GM11168 (cell line): ENCODE results near the gene PDF.

Experiments
- in situ Hi-C: fragments of 300-500 bp; cut with MboI; formaldehyde crosslinking; loops from one replicate; pipeline ENCODE4 v1.12.0; 2022; ENCODE audit warnings: low sequenced_read_pairs; ENCODE audit not compliant: unreplicated experiment

The PDF gene

GRCh38 chr16:69291657-69292056 lies 38.7 kb downstream of the PDF start:
- in situ Hi-C loops: loop anchor here (25.0 kb wide), 1 partner anchor 429 kb away; no protein-coding TSS in a partner anchor

- in situ Hi-C loops: loop anchor here (5.0 to 25.0 kb wide), 2 partner anchors 135 to 425 kb away; no protein-coding TSS in a partner anchor
Measured at GRCh38 chr16:69286941-69287713, 43.3 kb downstream of the PDF start.

GRCh38 chr16:69285240-69285639 lies 45.1 kb downstream of the PDF start:
- in situ Hi-C loops: loop anchor here (5.0 to 25.0 kb wide), 2 partner anchors 133 to 423 kb away; no protein-coding TSS in a partner anchor

GRCh38 chr16:69283851-69284250 lies 46.5 kb downstream of the PDF start:
- in situ Hi-C loops: loop anchor here (25.0 kb wide), 1 partner anchor 422 kb away; no protein-coding TSS in a partner anchor

GRCh38 chr16:69277413-69277812 lies 53.0 kb downstream of the PDF start:
- in situ Hi-C loops: loop anchor here (25.0 kb wide), 1 partner anchor 415 kb away; no protein-coding TSS in a partner anchor
